ENCODE measurements around the gene MADD. TPM values are rescaled to one million over a fixed set of nuclear protein-coding genes. Genes with fewer than 3 reads are reported as not detected.

The MADD gene
- total and polyA plus RNA-seq, 2 donors (not counting 3 experiments of a cell fraction or from before 2014, with no cell fraction given) = 35.3 to 36.8 TPM

DNA sequence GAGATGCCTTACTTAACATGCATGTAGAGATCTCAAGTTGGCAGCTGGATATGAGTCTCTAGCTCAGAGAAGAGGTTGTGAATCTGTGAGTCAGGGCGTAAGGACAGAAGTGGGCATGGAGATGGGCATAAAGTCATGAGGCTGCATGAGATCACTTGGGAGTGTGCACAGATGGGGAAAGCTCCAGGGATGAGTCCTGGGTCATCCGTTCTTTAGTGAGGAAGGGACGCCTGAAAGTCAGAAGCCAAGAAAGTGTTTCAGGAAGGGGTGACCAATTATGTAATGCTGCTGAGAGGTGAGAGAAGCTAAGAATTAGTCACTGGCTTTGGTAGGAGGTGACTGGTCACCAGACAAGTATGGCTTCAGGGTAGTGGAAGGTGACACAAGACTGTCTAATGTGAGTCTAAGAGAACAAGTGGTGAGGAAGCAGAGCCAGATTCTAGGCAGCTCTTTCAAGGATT is 28.1 kb upstream of the MADD start:
- Histone ChIP-seq H3K9ac (replicated peaks; ENCODE audit: extremely low read depth, insufficient read depth, low read length) (no peak overlapping the region), H3K9me1 (replicated peaks; ENCODE audit: control insufficient read depth, extremely low read depth, insufficient read depth, low read length) (no peaks in the 10 kb centered on the region), H3K4me3 (replicated peaks in 1 of 3; ENCODE audit: insufficient read depth in 1 of 3, low read depth in 1 of 3, low read length in 3 of 3) (no peak overlapping the region), H3K4me1 (ENCODE audit: control insufficient read depth, extremely low read depth, insufficient read depth, low read length) (peaks cover 2% of the 10 kb centered on the region), H3K36me3 (ENCODE audit: control insufficient read depth in 2 of 2, extremely low read depth in 1 of 2, insufficient read depth in 2 of 2, low read length in 2 of 2) (peaks cover 15 to 49% of the 10 kb centered on the region in 2 experiments), H3K27me3 (ENCODE audit: control insufficient read depth in 2 of 2, insufficient read depth in 2 of 2, low read length in 2 of 2) (no peaks in the 10 kb centered on the region), H3K79me2 (ENCODE audit: control insufficient read depth, insufficient read depth, low read length) (no peaks in the 10 kb centered on the region), H3K27ac (ENCODE audit: insufficient read depth, low read depth, low read length) (no peak overlapping the region), H3K9me3 (replicated peaks; ENCODE audit: control insufficient read depth, insufficient read depth, low read length) (no peaks in the 10 kb centered on the region), H2AFZ (ENCODE audit: low read depth, low read length) (no peak overlapping the region), H4K20me1 (replicated peaks; ENCODE audit: control insufficient read depth, extremely low read depth, insufficient read depth, low read length) (no peaks in the 10 kb centered on the region), H3K4me2 (ENCODE audit: insufficient read depth, low read length) (no peak overlapping the region)
- CTCF ChIA-PET = interaction anchor here (1.0 to 1.5 kb wide), 5 partner anchors 11 to 113 kb away, joined by 3 to 5 read pairs (median 3); no protein-coding TSS in a partner anchor
- intact Hi-C loops (cut with micrococcal nuclease) (no loop called here), dilution Hi-C loops (cut with MboI; ENCODE audit: extremely low pct_ligation_motif_present, low sequenced_read_pairs) (no loop called here)
- POLR2A ChIA-PET = interaction anchor here (1.0 kb wide), 1 partner anchor 22 kb away, joined by 3 read pairs; no protein-coding TSS in a partner anchor
- DNase-seq (ENCODE audit: low read depth, low spot score) (no peak), FAIRE-seq (peak; percentile 31)
- BruUV-seq (replicated peaks) = no TSS peak
- TF ChIP-seq POLR2AphosphoS5 (IDR thresholded peaks at IDR 0.05; ENCODE audit: insufficient read depth, low read depth, low read length) = peak; percentile 6
- TF ChIP-seq JUN (IDR thresholded peaks at IDR 0.05; ENCODE audit: borderline replicate concordance, insufficient read depth, insufficient read length, low read depth) = no peak
- TF ChIP-seq MYC (IDR thresholded peaks at IDR 0.05; ENCODE audit: low read depth, low read length) = no peak

DNA sequence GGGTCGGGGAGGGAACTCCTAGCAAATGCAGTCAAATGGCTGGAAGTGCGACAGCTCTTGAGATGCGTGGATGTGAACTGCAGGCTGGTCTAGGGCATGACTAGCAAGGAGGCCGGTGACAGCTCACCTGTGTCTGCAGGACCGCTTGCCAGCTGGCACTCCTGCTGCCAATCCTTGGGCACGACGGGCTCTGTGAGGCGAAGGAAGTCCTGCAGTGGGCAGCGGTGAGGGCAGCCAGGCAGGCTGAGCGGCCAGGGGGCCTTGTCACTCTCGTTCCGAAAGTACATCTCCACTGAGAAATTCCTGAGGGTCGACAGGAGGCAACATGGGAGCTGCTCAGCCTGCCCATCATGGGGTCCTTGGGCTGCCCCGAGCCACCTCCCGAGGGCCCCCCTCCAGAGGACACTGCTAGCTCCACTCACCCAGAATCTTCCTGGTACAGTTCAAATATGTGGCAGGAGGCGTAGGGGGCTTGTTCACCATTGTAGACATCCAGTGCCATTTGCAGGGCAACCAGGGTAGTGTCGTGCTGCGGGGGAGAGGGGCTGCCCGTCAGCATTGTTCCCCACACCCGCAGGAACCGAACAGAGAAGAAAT is 27.2 kb upstream of the MADD start:
- no peak overlapping the region for H3K4me2 ChIP-seq (ENCODE audit: insufficient read depth, low read length)
- H2AFZ ChIP-seq (ENCODE audit: low read depth, low read length) = no peak overlapping the region
- no peaks in the 10 kb centered on the region for H3K27me3 ChIP-seq (ENCODE audit: control insufficient read depth in 2 of 2, insufficient read depth in 2 of 2, low read length in 2 of 2)
- ChIA-PET CTCF (interaction anchor here (1.3 to 1.5 kb wide), 2 partner anchors 26 to 112 kb away, joined by 3 to 4 read pairs; no protein-coding TSS in a partner anchor), POLR2A (no interaction called here)
- DNase-seq (ENCODE audit: low read depth, low spot score) (no peak), FAIRE-seq (no peak)
- no TSS peak for BruUV-seq (replicated peaks)
- peaks cover 3% of the 10 kb centered on the region for H3K79me2 ChIP-seq (ENCODE audit: control insufficient read depth, insufficient read depth, low read length)
- intact Hi-C loops (cut with micrococcal nuclease) = no loop called here
- TF ChIP-seq POLR2A (IDR thresholded peaks at IDR 0.05; ENCODE audit: low read depth, low read length) (no peak), GATA2 (IDR thresholded peaks at IDR 0.05; ENCODE audit: insufficient read depth, insufficient read length, low read depth, low read length) (no peak), MYC (IDR thresholded peaks at IDR 0.05; ENCODE audit: low read depth, low read length) (no peak), POLR2AphosphoS5 (IDR thresholded peaks at IDR 0.05; ENCODE audit: insufficient read depth, low read depth, low read length) (no peak)
- TF ChIP-seq, protein P1, sequence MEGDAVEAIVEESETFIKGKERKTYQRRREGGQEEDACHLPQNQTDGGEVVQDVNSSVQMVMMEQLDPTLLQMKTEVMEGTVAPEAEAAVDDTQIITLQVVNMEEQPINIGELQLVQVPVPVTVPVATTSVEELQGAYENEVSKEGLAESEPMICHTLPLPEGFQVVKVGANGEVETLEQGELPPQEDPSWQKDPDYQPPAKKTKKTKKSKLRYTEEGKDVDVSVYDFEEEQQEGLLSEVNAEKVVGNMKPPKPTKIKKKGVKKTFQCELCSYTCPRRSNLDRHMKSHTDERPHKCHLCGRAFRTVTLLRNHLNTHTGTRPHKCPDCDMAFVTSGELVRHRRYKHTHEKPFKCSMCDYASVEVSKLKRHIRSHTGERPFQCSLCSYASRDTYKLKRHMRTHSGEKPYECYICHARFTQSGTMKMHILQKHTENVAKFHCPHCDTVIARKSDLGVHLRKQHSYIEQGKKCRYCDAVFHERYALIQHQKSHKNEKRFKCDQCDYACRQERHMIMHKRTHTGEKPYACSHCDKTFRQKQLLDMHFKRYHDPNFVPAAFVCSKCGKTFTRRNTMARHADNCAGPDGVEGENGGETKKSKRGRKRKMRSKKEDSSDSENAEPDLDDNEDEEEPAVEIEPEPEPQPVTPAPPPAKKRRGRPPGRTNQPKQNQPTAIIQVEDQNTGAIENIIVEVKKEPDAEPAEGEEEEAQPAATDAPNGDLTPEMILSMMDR (IDR thresholded peaks at IDR 0.05; ENCODE audit: extremely low read depth in 1 of 2, insufficient read depth in 1 of 2, low read depth in 1 of 2, low read length in 2 of 2) = no peak
- H4K20me1 ChIP-seq (replicated peaks; ENCODE audit: control insufficient read depth, extremely low read depth, insufficient read depth, low read length) = no peaks in the 10 kb centered on the region
- peaks cover 2% of the 10 kb centered on the region for H3K4me1 ChIP-seq (ENCODE audit: control insufficient read depth, extremely low read depth, insufficient read depth, low read length)
- no peak overlapping the region for H3K9ac ChIP-seq (replicated peaks; ENCODE audit: extremely low read depth, insufficient read depth, low read length)
- dilution Hi-C loops (cut with MboI; ENCODE audit: extremely low pct_ligation_motif_present, low sequenced_read_pairs) = no loop called here
- peaks cover 14 to 51% of the 10 kb centered on the region in 2 experiments for H3K36me3 ChIP-seq (ENCODE audit: control insufficient read depth in 2 of 2, extremely low read depth in 1 of 2, insufficient read depth in 2 of 2, low read length in 2 of 2)
- H3K9me3 ChIP-seq (replicated peaks; ENCODE audit: control insufficient read depth, insufficient read depth, low read length) = no peaks in the 10 kb centered on the region
- no peaks in the 10 kb centered on the region for H3K9me1 ChIP-seq (replicated peaks; ENCODE audit: control insufficient read depth, extremely low read depth, insufficient read depth, low read length)
- H3K4me3 ChIP-seq (replicated peaks in 1 of 3; ENCODE audit: insufficient read depth in 1 of 3, low read depth in 1 of 3, low read length in 3 of 3) = no peak overlapping the region
- H3K27ac ChIP-seq (ENCODE audit: insufficient read depth, low read depth, low read length) = no peak overlapping the region

Data from endothelial cell of umbilical vein (primary cell).